NCI-H2171 treated with DMSO at 0.1 percent for 48 hours (cell line): ENCODE results near the gene DST.
"Not testable (repeated sequence)": the region's sequence is repeated elsewhere in the genome, so short reads cannot be mapped to it uniquely, and the experiment has no call there.

ENCODE experiments used
- DNase-seq: peaks from one replicate; lab custom pipeline; 2025; lab: John Stamatoyannopoulos, UW

Gene DST

GRCh38 chr6:56571605-56572004, 71.1 kb downstream of the DST start:
- DNase-seq: no peak

GRCh38 chr6:56570413-56571359, 72.0 kb downstream of the DST start:
- DNase-seq: peak; percentile 40

GRCh38 chr6:56567501-56567900, 75.2 kb downstream of the DST start:
- DNase-seq: peak; percentile 7

GRCh38 chr6:56562730-56563129, 80.0 kb downstream of the DST start:
- not testable (repeated sequence) for DNase-seq

- DNase-seq: no peak
Measured at GRCh38 chr6:56556751-56557540, 85.7 kb downstream of the DST start.

- peak; percentile 14 for DNase-seq
Measured at GRCh38 chr6:56555438-56555872, 87.2 kb downstream of the DST start.

GRCh38 chr6:56552187-56553130, 90.2 kb downstream of the DST start:
- DNase-seq: no peak

- DNase-seq: no peak
Measured at GRCh38 chr6:56551409-56552120, 91.1 kb downstream of the DST start.

- no peak for DNase-seq
Measured at GRCh38 chr6:56550301-56550700, 92.4 kb downstream of the DST start.

GRCh38 chr6:56549014-56549413, 93.7 kb downstream of the DST start:
- DNase-seq: no peak

GRCh38 chr6:56547687-56548086, 95.0 kb downstream of the DST start:
- no peak for DNase-seq

GRCh38 chr6:56542364-56543331, 100.0 kb downstream of the DST start:
- DNase-seq: peak; percentile 87

- no peak for DNase-seq
Measured at GRCh38 chr6:56541741-56542360, 100.8 kb downstream of the DST start.

GRCh38 chr6:56541030-56541600, 101.6 kb downstream of the DST start:
- no peak for DNase-seq

- no peak for DNase-seq
Measured at GRCh38 chr6:56540232-56541029, 102.3 kb downstream of the DST start.

- DNase-seq: no peak
Measured at GRCh38 chr6:56539527-56540105, 103.1 kb downstream of the DST start.

GRCh38 chr6:56538851-56539250, 103.8 kb downstream of the DST start:
- DNase-seq: no peak

- DNase-seq: no peak
Measured at GRCh38 chr6:56537223-56537770, 105.4 kb downstream of the DST start.
